WTC11 (cell line): ENCODE results near the gene GDA. TPM values are rescaled to one million over a fixed set of nuclear protein-coding genes. Genes with fewer than 3 reads are reported as not detected.

Experiments used
- ATAC-seq: fragments of 200-7000 bp; cut with Tn5 transposase; 2 replicates; pipeline ENCODE4 v1.10.0; 2021; ENCODE audit warnings: mild to moderate bottlenecking, moderate library complexity
- CTCF ChIA-PET: fragments of 300-600 bp; sonication (Branson Sonifier 250); formaldehyde crosslinking; loops from one replicate; lab custom pipeline; 2021; ENCODE audit warnings: antibody characterized with exemption; lab: Charles Lee
- POLR2A ChIA-PET: fragments of 350-600 bp; sonication (Branson Sonifier 250); formaldehyde crosslinking; loops from one replicate; lab custom pipeline; 2021; ENCODE audit warnings: antibody characterized with exemption; lab: Charles Lee
- DNase-seq: peaks from one replicate; pipeline ENCODE4 v3.0.0; 2021; ENCODE audit warnings: low spot score
- H3K27ac Mint-ChIP-seq: 2 replicates; pipeline ENCODE4 v1.8.0; 2021; ENCODE audit warnings: mixed read lengths
- H3K27me3 Mint-ChIP-seq: 2 replicates; pipeline ENCODE4 v1.8.0; 2021; ENCODE audit warnings: low read depth, mild to moderate bottlenecking, moderate library complexity, mixed read lengths
- H3K36me3 Mint-ChIP-seq: 2 replicates; pipeline ENCODE4 v1.8.0; 2021; ENCODE audit warnings: mixed read lengths
- H3K4me1 Mint-ChIP-seq: 2 replicates; pipeline ENCODE4 v1.8.0; 2022; ENCODE audit warnings: mixed read lengths
- H3K4me3 Mint-ChIP-seq: 2 replicates; pipeline ENCODE4 v1.8.0; 2021; ENCODE audit warnings: mild to moderate bottlenecking, moderate library complexity, mixed read lengths
- H3K9me3 Mint-ChIP-seq: 2 replicates; pipeline ENCODE4 v1.8.0; 2021; ENCODE audit warnings: mixed read lengths
- CDX4 ChIP-seq: fragments of 250-450 bp; sonication (Bioruptor Pico); IDR thresholded peaks from 2 replicates; pipeline ENCODE4 v1.9.0; 2021; ENCODE audit warnings: moderate library complexity, mild to moderate bottlenecking, inconsistent platforms, borderline replicate concordance
- CREM ChIP-seq: sonication (generic); formaldehyde crosslinking; IDR thresholded peaks from 2 replicates; pipeline ENCODE4 v1.8.1; 2022; ENCODE audit warnings: mild to moderate bottlenecking, missing genetic modification reagents, moderate library complexity
- E2F4 ChIP-seq: sonication (generic); formaldehyde crosslinking; IDR thresholded peaks from 2 replicates; pipeline ENCODE4 v1.8.1; 2022; ENCODE audit warnings: low read depth, mild to moderate bottlenecking, moderate library complexity, missing genetic modification reagents, borderline replicate concordance
- ESRRA ChIP-seq: sonication (generic); formaldehyde crosslinking; IDR thresholded peaks from 2 replicates; pipeline ENCODE4 v1.8.1; 2022; ENCODE audit warnings: mild to moderate bottlenecking, missing genetic modification reagents, borderline replicate concordance
- ETV6 ChIP-seq: sonication (generic); formaldehyde crosslinking; IDR thresholded peaks from 2 replicates; pipeline ENCODE4 v1.8.1; 2022; ENCODE audit warnings: mild to moderate bottlenecking, missing genetic modification reagents
- GRHL2 ChIP-seq: fragments of 250-450 bp; sonication (Bioruptor Pico); IDR thresholded peaks from 2 replicates; pipeline ENCODE4 v1.8.0; 2022; ENCODE audit warnings: mild to moderate bottlenecking, moderate library complexity; ENCODE audit not compliant: insufficient replicate concordance, severe bottlenecking
- NFYB ChIP-seq: sonication (generic); formaldehyde crosslinking; conservative IDR thresholded peaks from 2 replicates; pipeline ENCODE4 v1.8.0; 2022; ENCODE audit warnings: low read depth, missing genetic modification reagents
- SMAD4 ChIP-seq: sonication (generic); formaldehyde crosslinking; IDR thresholded peaks from 2 replicates; pipeline ENCODE4 v1.8.0; 2022; ENCODE audit warnings: mild to moderate bottlenecking, missing genetic modification reagents
- STAT6 ChIP-seq: sonication (generic); formaldehyde crosslinking; conservative IDR thresholded peaks from 2 replicates; pipeline ENCODE4 v1.8.1; 2023; ENCODE audit warnings: mild to moderate bottlenecking, low read depth, missing genetic modification reagents, moderate library complexity
- TP53 ChIP-seq: sonication (generic); formaldehyde crosslinking; IDR thresholded peaks from 2 replicates; pipeline ENCODE4 v1.8.1; 2023; ENCODE audit warnings: mild to moderate bottlenecking, missing genetic modification reagents
- USF2 ChIP-seq: sonication (generic); formaldehyde crosslinking; IDR thresholded peaks from 2 replicates; pipeline ENCODE4 v1.8.1; 2023; ENCODE audit warnings: mild to moderate bottlenecking, missing genetic modification reagents, moderate library complexity
- ZMAT4 ChIP-seq: fragments of 250-450 bp; sonication (Bioruptor Pico); IDR thresholded peaks from 2 replicates; pipeline ENCODE4 v1.9.0; 2021; ENCODE audit warnings: mild to moderate bottlenecking
- total RNA-seq: library from RNA; stranded (reverse); gene quantifications from 3 replicates; pipeline ENCODE4 v1.2.3, GENCODE V29; 2021

Gene GDA
- total RNA-seq, 1 experiment from 2014 or later = 0.68 TPM

GRCh38 chr9:72124947-72125346 is 24.3 kb upstream of the GDA start:
- no peak overlapping the region for H3K4me3 Mint-ChIP-seq
- ATAC-seq (no peak), DNase-seq (no peak)
- no peak overlapping the region for H3K27ac Mint-ChIP-seq
- no peak for TF ChIP-seq NFYB
- no peaks in the 10 kb centered on the region for H3K36me3 Mint-ChIP-seq
- ChIA-PET POLR2A (no interaction called here), CTCF (no interaction called here)
- H3K9me3 Mint-ChIP-seq = no peaks in the 10 kb centered on the region
- no peaks in the 10 kb centered on the region; the same call in 1 of the 2 replicates for H3K27me3 Mint-ChIP-seq
- no peaks in the 10 kb centered on the region for H3K4me1 Mint-ChIP-seq

- Mint-ChIP-seq H3K4me3 (no peak overlapping the region), H3K27me3 (no peaks in the 10 kb centered on the region; the same call in 1 of the 2 replicates), H3K4me1 (no peaks in the 10 kb centered on the region), H3K9me3 (no peaks in the 10 kb centered on the region), H3K36me3 (no peaks in the 10 kb centered on the region), H3K27ac (no peak overlapping the region)
- DNase-seq (no peak), ATAC-seq (no peak)
- TF ChIP-seq CDX4 (CRISPR knock-in tag) = no peak
- no peak for TF ChIP-seq ETV6 (CRISPR knock-in tag)
- no peak for TF ChIP-seq CREM (CRISPR knock-in tag)
- no peak for TF ChIP-seq ESRRA (CRISPR knock-in tag)
- POLR2A ChIA-PET = no interaction called here
- CTCF ChIA-PET = no interaction called here
Measured at GRCh38 chr9:72127753-72128152, 21.5 kb upstream of the GDA start.

GRCh38 chr9:72128526-72128925 is 20.7 kb upstream of the GDA start:
- Mint-ChIP-seq H3K4me1 (no peaks in the 10 kb centered on the region), H3K27me3 (no peaks in the 10 kb centered on the region), H3K27ac (no peak overlapping the region), H3K4me3 (no peak overlapping the region), H3K36me3 (no peaks in the 10 kb centered on the region), H3K9me3 (no peaks in the 10 kb centered on the region)
- no peak for ATAC-seq
- POLR2A ChIA-PET = no interaction called here
- CTCF ChIA-PET = no interaction called here
- no peak for DNase-seq
- TF ChIP-seq ETV6 (CRISPR knock-in tag) = no peak
- no peak for TF ChIP-seq STAT6 (CRISPR knock-in tag)
- TF ChIP-seq CDX4 (CRISPR knock-in tag) = no peak
- TF ChIP-seq USF2 (CRISPR knock-in tag) = no peak
- no peak for TF ChIP-seq SMAD4 (CRISPR knock-in tag)
- no peak for TF ChIP-seq E2F4 (CRISPR knock-in tag)
- no peak for TF ChIP-seq GRHL2 (CRISPR knock-in tag)
- TF ChIP-seq ZMAT4 (CRISPR knock-in tag) = no peak
- no peak for TF ChIP-seq TP53 (CRISPR knock-in tag)
